ENCODE results near the gene CLDN5. TPM values are rescaled to one million over a fixed set of nuclear protein-coding genes. Genes with fewer than 3 reads are reported as not detected.

CLDN5 gene
- total RNA-seq, 1 donor from 2014 or later = 1.2 TPM

DNA sequence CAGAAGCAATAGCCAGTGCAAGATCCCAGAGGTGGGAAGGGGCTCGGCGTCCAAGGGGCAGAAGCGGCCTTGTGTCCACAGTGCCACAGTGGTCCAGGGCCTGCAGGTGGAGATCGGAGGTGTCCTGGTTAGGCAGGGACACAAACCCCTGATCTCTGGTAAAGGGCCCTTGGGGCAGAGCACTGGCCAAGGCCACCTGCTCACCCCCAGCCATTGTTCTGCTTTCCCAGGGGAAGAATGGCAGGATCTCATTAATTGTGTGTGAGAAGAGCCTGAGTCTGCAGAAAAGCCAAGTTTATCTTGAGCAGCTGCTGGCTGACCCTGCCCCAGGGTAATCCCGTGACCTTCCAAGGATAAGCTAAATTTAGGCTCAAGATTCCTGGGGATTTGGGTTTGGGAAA is 3.1 kb upstream of the CLDN5 start:
- TF ChIP-seq CTCF (conservative IDR thresholded peaks at IDR 0.05; ENCODE audit: low read depth, low read length) = no peak

DNA sequence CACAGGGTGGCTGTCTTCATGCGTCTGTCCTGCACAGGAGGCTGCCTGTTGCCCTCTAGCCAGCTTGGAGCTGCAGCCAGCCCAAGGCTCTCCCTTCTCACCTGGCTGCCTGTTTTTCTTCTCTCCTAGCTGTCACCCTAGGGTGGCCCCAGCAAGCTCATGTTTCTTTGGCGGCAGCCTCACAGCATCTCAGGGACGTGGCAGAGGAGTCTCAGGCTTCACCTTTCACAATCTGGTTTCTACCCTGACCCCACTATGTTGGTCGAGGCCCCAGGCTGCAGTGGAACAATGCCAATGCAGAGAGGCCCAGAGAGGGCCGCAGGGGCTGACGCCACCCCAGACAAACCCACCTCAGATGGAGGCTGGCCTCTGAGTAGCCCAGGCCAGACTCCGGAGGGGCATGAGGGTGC is 2.5 kb upstream of the CLDN5 start:
- no peak for TF ChIP-seq CTCF (conservative IDR thresholded peaks at IDR 0.05; ENCODE audit: low read depth, low read length)
- no peak overlapping the region for H3K4me3 ChIP-seq (ENCODE audit: low read depth, low read length)
- no peak for DNase-seq (ENCODE audit: low read depth)

More for the DNA sequence above, 3.1 kb upstream of the CLDN5 start:
- H3K4me3 ChIP-seq (ENCODE audit: low read depth, low read length) = no peak overlapping the region
- DNase-seq (ENCODE audit: low read depth) = no peak

- no peak overlapping the region for H3K4me3 ChIP-seq (ENCODE audit: low read depth, low read length)
- no peak for TF ChIP-seq CTCF (conservative IDR thresholded peaks at IDR 0.05; ENCODE audit: low read depth, low read length)
Measured at GRCh38 chr22:19526076-19526701, 2.0 kb upstream of the CLDN5 start.

GRCh38 chr22:19525666-19526065 is 1.5 kb upstream of the CLDN5 start:
- no peak overlapping the region for H3K4me3 ChIP-seq (ENCODE audit: low read depth, low read length)
- no peak for DNase-seq (ENCODE audit: low read depth)
- TF ChIP-seq CTCF (conservative IDR thresholded peaks at IDR 0.05; ENCODE audit: low read depth, low read length) = no peak

More at GRCh38 chr22:19526076-19526701, 2.0 kb upstream of the CLDN5 start:
- DNase-seq (ENCODE audit: low read depth) = no peak

- no peak for DNase-seq (ENCODE audit: low read depth)
- TF ChIP-seq CTCF (conservative IDR thresholded peaks at IDR 0.05; ENCODE audit: low read depth, low read length) = no peak
- H3K4me3 ChIP-seq (ENCODE audit: low read depth, low read length) = no peak overlapping the region
Measured at GRCh38 chr22:19525116-19525660, 978 bp upstream of the CLDN5 start.

- TF ChIP-seq CTCF (conservative IDR thresholded peaks at IDR 0.05; ENCODE audit: low read depth, low read length) = no peak
- no peak for DNase-seq (ENCODE audit: low read depth)
- H3K4me3 ChIP-seq (ENCODE audit: low read depth, low read length) = no peak overlapping the region
Measured at GRCh38 chr22:19523240-19524169, 705 bp downstream of the CLDN5 start.

Data from epithelial cell of proximal tubule (primary cell).